ENCODE results near the gene CFAP73. TPM values are rescaled to one million over a fixed set of nuclear protein-coding genes. Genes with fewer than 3 reads are reported as not detected.

Gene CFAP73
- total RNA-seq, 6 experiments from 2014 or later: 0.17 TPM; not detected in 5

DNA sequence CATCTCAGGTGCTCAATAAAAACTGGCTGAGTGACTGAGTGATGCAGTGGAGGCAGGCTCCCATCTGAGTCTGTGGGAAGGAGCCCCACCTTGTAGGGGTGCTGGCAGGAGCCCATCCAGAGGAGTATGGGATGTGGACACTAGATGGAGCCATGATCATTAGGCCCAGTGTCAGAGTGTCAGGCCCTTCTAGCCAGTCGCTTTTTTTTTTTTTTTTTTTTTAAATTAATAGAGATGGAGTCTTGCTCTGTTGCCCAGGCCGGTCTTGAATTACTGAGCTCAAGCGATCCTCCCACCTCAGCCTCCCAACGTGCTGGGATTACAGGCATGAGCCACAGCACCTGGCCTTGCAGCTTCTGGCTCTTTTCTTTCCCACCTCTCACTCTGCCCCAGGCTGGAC lies 47.5 kb downstream of the CFAP73 start:
- H3K4me1 Mint-ChIP-seq (ENCODE audit: low read depth): peaks cover 56% of the 10 kb centered on the region
- H3K36me3 Mint-ChIP-seq (ENCODE audit: low read depth): peaks cover 5% of the 10 kb centered on the region
- peak; percentile 77 for DNase-seq
- H3K9me3 Mint-ChIP-seq: no peaks in the 10 kb centered on the region
- no peak overlapping the region for H3K4me3 Mint-ChIP-seq
- H3K27me3 Mint-ChIP-seq (ENCODE audit: insufficient read depth): no peaks in the 10 kb centered on the region; the same call in 1 of the 2 replicates
- TF ChIP-seq, protein P1, sequence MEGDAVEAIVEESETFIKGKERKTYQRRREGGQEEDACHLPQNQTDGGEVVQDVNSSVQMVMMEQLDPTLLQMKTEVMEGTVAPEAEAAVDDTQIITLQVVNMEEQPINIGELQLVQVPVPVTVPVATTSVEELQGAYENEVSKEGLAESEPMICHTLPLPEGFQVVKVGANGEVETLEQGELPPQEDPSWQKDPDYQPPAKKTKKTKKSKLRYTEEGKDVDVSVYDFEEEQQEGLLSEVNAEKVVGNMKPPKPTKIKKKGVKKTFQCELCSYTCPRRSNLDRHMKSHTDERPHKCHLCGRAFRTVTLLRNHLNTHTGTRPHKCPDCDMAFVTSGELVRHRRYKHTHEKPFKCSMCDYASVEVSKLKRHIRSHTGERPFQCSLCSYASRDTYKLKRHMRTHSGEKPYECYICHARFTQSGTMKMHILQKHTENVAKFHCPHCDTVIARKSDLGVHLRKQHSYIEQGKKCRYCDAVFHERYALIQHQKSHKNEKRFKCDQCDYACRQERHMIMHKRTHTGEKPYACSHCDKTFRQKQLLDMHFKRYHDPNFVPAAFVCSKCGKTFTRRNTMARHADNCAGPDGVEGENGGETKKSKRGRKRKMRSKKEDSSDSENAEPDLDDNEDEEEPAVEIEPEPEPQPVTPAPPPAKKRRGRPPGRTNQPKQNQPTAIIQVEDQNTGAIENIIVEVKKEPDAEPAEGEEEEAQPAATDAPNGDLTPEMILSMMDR (IDR thresholded peaks at IDR 0.05): peak; percentile 87
- peak overlapping the region; percentile 38; the same call in 1 of the 2 replicates for H3K27ac Mint-ChIP-seq

DNA sequence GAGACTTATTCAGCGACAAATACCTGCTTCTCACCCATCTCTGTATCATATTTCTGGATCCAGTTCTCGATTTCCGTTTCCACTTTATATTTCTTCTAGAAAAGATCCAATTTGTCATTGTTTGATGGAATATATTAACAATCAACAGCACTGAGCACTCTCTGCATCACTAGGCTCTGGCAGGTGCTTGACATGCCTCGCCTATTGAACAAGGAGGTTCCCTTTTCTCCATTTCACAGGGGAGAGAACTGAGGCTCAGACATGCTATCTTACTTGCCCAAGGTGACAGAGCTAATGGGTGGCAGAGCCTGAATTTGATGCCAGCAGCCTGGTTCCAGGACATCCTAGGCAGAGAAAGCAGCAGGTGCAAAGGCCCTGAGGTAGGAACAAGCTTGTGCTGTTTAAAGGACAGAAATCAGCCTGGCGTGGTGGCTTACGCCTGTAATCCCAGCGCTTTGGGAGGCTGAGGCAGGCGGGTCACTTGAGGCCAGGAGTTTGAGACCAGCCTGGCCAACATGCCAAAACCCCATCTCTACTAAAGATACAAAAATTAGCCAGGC lies 48.1 kb downstream of the CFAP73 start:
- no peak for DNase-seq
- peak overlapping the region; percentile 38 for H3K27ac Mint-ChIP-seq
- peaks cover 5% of the 10 kb centered on the region for H3K36me3 Mint-ChIP-seq (ENCODE audit: low read depth)
- TF ChIP-seq, protein P1 (IDR thresholded peaks at IDR 0.05): no peak
- H3K4me3 Mint-ChIP-seq: no peak overlapping the region
- peaks cover 50% of the 10 kb centered on the region for H3K4me1 Mint-ChIP-seq (ENCODE audit: low read depth)
- H3K27me3 Mint-ChIP-seq (ENCODE audit: insufficient read depth): no peaks in the 10 kb centered on the region; the same call in 1 of the 2 replicates
- H3K9me3 Mint-ChIP-seq: no peaks in the 10 kb centered on the region

DNA sequence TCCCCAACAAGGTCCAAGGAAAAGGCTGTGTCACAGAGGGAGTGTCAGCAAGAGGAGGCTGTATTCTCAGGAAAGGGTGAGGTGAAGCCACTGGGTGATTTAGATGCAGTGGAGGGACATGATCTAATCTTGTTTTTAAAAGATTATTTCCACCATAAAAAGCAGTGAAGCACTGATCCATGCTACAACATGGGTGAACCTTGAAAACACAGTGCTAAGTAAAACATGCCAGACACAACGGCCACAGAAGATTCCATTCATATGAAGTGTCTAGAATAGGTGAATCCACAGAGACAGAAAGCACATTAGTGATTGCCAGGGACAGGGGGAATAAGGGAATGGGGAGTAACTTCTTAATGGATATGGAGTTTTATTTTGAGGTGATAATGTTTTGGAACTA lies 48.8 kb downstream of the CFAP73 start:
- Mint-ChIP-seq H3K4me1 (ENCODE audit: low read depth) (peaks cover 46% of the 10 kb centered on the region), H3K9me3 (no peaks in the 10 kb centered on the region)

DNA sequence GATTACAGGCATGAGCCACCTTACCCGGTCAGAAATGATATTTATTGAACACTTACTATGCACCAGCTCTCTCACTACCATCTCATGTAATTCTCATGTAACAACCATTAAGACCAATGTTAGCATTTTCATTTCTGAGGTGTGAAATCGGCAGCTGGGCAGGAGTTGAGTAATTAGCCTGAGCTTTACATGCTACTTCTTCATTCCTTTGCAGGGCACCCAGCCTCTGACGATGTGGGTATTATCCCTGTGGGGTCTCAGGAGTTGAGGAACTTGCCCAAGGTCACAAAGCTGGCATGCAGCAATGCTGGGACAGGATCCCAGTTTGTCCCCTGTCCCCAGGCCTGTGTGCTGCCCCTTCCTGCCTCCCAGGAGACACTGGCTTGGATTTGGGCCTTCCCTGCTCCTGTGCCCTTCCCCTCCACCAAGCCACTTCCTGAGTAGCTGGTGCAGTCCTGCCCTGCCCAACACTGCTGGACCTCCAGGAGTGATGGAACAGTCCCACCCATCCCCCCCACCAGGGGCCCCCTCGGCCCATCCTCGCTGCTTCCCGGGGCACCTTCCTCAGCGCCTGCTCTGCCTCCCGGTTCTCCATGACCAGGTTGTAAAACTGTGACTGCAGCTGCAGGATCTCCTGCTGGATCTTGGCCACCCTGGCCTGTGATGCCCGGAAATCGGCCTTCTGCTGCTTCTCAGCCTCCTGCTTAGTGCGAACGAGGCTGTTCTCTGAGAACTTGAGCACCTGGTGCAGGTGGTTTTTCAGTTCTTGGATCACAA lies 50.7 kb downstream of the CFAP73 start:
- TF ChIP-seq, protein P1 (IDR thresholded peaks at IDR 0.05): no peak
- Mint-ChIP-seq H3K9me3 (no peaks in the 10 kb centered on the region), H3K4me1 (ENCODE audit: low read depth) (peaks cover 27% of the 10 kb centered on the region), H3K36me3 (ENCODE audit: low read depth) (no peaks in the 10 kb centered on the region), H3K4me3 (no peak overlapping the region), H3K27ac (no peak overlapping the region), H3K27me3 (ENCODE audit: insufficient read depth) (no peaks in the 10 kb centered on the region)
- no peak for DNase-seq

More for the DNA sequence above, 48.8 kb downstream of the CFAP73 start:
- Mint-ChIP-seq H3K36me3 (ENCODE audit: low read depth) (peaks cover 5% of the 10 kb centered on the region), H3K27ac (peak overlapping the region; percentile 27), H3K4me3 (no peak overlapping the region), H3K27me3 (ENCODE audit: insufficient read depth) (no peaks in the 10 kb centered on the region; the same call in 1 of the 2 replicates)
- TF ChIP-seq, protein P1 (IDR thresholded peaks at IDR 0.05): no peak
- peak; percentile 22 for DNase-seq

DNA sequence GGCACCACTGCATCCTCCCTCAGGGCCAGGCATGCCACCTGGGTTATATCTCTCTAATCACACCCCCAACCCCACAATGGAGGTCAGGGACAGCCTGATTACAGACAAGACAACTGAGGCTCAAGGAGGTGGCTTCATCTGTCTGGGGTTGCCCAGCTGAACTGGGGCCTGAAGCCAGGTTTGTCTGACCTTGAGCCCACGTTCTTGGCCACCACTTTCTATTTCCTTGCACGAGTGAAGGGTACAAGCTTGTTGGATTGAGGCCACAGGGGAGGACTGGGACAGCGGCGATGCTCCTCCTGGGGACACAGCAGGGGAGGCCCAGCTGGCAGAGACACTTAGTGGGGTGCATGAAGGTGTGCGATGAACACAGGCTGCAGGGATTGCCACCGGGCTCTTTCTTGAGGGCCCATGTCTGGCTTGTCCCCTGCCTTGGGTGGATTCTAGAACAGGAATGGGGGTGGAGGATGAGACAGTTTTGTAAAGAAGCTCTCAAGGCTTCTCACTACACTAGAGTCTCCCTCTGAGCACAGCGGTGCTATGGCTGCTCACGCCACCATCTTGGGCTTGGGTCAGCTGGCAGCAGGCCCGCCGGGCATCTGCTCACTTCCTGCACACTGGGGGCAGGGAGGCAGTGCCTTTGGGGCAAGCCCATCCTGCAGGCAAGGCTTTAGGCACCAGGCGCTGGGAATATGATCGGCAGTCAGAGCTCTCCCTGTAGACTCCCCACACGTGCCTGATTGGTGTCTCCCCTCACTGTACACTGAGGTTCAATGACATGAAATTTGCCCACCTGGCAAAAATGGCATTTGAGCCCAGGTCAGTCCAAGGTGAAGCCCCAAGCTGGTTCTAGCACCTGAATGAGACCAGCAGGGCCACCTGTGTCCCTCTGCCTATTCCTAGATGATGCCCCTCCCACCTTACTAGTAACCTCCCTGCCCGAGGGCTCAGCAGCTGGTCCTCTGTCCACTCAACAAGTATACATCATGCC lies 52.0 kb downstream of the CFAP73 start:
- TF ChIP-seq, protein P1 (IDR thresholded peaks at IDR 0.05): no peak
- 0 out of 2 replicates have a peak, but pooled peaks cover 4% of the 10 kb centered on the region for H3K36me3 Mint-ChIP-seq (ENCODE audit: low read depth)
- peaks cover 23% of the 10 kb centered on the region for H3K4me1 Mint-ChIP-seq (ENCODE audit: low read depth)
- H3K27me3 Mint-ChIP-seq (ENCODE audit: insufficient read depth): no peaks in the 10 kb centered on the region
- H3K9me3 Mint-ChIP-seq: no peaks in the 10 kb centered on the region
- no peak overlapping the region for H3K27ac Mint-ChIP-seq
- no peak for DNase-seq
- no peak overlapping the region for H3K4me3 Mint-ChIP-seq
